B cell (primary cell): Measurements from ENCODE around the gene PROM2. TPM values are rescaled to one million over a fixed set of nuclear protein-coding genes. Genes with fewer than 3 reads are reported as not detected.

Experiments used
- ATAC-seq: fragments of 200-7000 bp; cut with Tn5 transposase; one replicate; pipeline ENCODE4 v1.10.0; 2021; ENCODE audit warnings: low read depth, mild to moderate bottlenecking, moderate number of reproducible peaks, moderate library complexity
- CTCF ChIA-PET: fragments of 350-600 bp; sonication (Branson Sonifier 250); formaldehyde crosslinking; loops from one replicate; lab custom pipeline; 2021; ENCODE audit warnings: antibody characterized with exemption, inconsistent platforms; lab: Charles Lee
- POLR2A ChIA-PET: fragments of 350-600 bp; sonication (Branson Sonifier 250); formaldehyde crosslinking; loops from one replicate; lab custom pipeline; 2021; ENCODE audit warnings: antibody characterized with exemption; lab: Charles Lee
- DNase-seq: peaks from one replicate; pipeline ENCODE4 v3.0.0; 2013
- H2AFZ ChIP-seq: 2 replicates; pipeline ENCODE4 v1.6.1; 2012; ENCODE audit warnings: mild to moderate bottlenecking, low read depth, low read length; ENCODE audit not compliant: insufficient read depth, poor library complexity, severe bottlenecking
- H3K27ac ChIP-seq, 2 donors: 1 replicate in 1 of 2; 2 replicates in 1 of 2; pipeline ENCODE4 v1.5.1; 2012 to 2013; ENCODE audit warnings: low read length in 2 of 2, mild to moderate bottlenecking in 2 of 2, moderate library complexity in 1 of 2
- H3K27me3 ChIP-seq, 4 experiments: fragments of 200-600 bp in 1 of 4; sonication (generic) in 1 of 4; replicated peaks in 1 of 4; 1 replicate in 2 of 4; 2 replicates in 2 of 4; pipeline versions ENCODE4 v1.6.1 to v1.7.0; 2013 to 2016; ENCODE audit warnings: low read length in 3 of 4, mild to moderate bottlenecking in 2 of 4, mixed read lengths in 1 of 4, moderate library complexity in 1 of 4; ENCODE audit not compliant: insufficient read depth in 4 of 4, control insufficient read depth in 3 of 4; ENCODE audit errors: control extremely low read depth in 1 of 4
- H3K36me3 ChIP-seq, 2 experiments: replicated peaks in 1 of 2; 1 replicate in 1 of 2; 2 replicates in 1 of 2; pipeline versions ENCODE4 v1.6.1 to v1.7.1; 2013; ENCODE audit warnings: low read length in 1 of 2; ENCODE audit not compliant: insufficient read depth in 2 of 2, control insufficient read depth in 1 of 2; ENCODE audit errors: control extremely low read depth in 1 of 2, extremely low read depth in 1 of 2
- H3K4me1 ChIP-seq, 2 donors: fragments of 200-600 bp in 1 of 2; sonication (generic) in 1 of 2; 1 replicate in 1 of 2; 2 replicates in 1 of 2; pipeline versions ENCODE4 v1.5.1 to v1.6.1; 2013 to 2017; ENCODE audit warnings: low read length in 2 of 2; ENCODE audit not compliant: control insufficient read depth in 2 of 2, insufficient read depth in 2 of 2
- H3K4me2 ChIP-seq: replicated peaks from 2 replicates; pipeline ENCODE3; 2012; ENCODE audit warnings: mild to moderate bottlenecking, low read depth, low read length; ENCODE audit not compliant: poor library complexity, severe bottlenecking
- H3K4me3 ChIP-seq, 5 experiments: fragments of 200-600 bp in 1 of 5; sonication (generic) in 1 of 5; 1 replicate in 3 of 5; 2 replicates in 2 of 5; pipeline versions ENCODE4 v1.5.1 to v1.7.0; 2011 to 2016; ENCODE audit warnings: low read length in 4 of 5, mild to moderate bottlenecking in 4 of 5, low read depth in 2 of 5, control low read depth in 1 of 5, moderate library complexity in 1 of 5; ENCODE audit not compliant: insufficient read depth in 1 of 5; ENCODE audit errors: control extremely low read depth in 1 of 5, extremely low read depth in 1 of 5
- H3K79me2 ChIP-seq: fragments of 200-600 bp; sonication (generic); one replicate; pipeline ENCODE4 v1.6.0; 2016; ENCODE audit warnings: low read length; ENCODE audit not compliant: control insufficient read depth, insufficient read depth
- H3K9ac ChIP-seq: fragments of 200-600 bp; sonication (generic); 2 replicates; pipeline ENCODE4 v1.6.1; 2017; ENCODE audit warnings: mild to moderate bottlenecking, low read length, moderate library complexity
- H3K9me3 ChIP-seq, 3 donors: one replicate each; pipeline versions ENCODE4 v1.6.1 to v1.7.1; 2013; ENCODE audit warnings: low read length in 2 of 3; ENCODE audit not compliant: control insufficient read depth in 2 of 3, insufficient read depth in 1 of 3; ENCODE audit errors: control extremely low read depth in 1 of 3
- H4K20me1 ChIP-seq: 2 replicates; pipeline ENCODE4 v1.6.0; 2012; ENCODE audit warnings: mild to moderate bottlenecking, low read length; ENCODE audit not compliant: insufficient read depth, control insufficient read depth, poor library complexity, severe bottlenecking
- H3K27ac Mint-ChIP-seq: one replicate; pipeline ENCODE4 v1.8.0; 2021; ENCODE audit warnings: mixed read lengths
- H3K27me3 Mint-ChIP-seq: one replicate; pipeline ENCODE4 v1.8.0; 2021; ENCODE audit warnings: mixed read lengths
- H3K4me1 Mint-ChIP-seq: one replicate; pipeline ENCODE4 v1.8.0; 2021; ENCODE audit warnings: mixed read lengths
- H3K4me3 Mint-ChIP-seq: one replicate; pipeline ENCODE4 v1.8.0; 2021; ENCODE audit warnings: mixed read lengths
- H3K9me3 Mint-ChIP-seq: one replicate; pipeline ENCODE4 v1.8.0; 2022; ENCODE audit warnings: mixed read lengths; ENCODE audit not compliant: insufficient read depth
- EZH2 ChIP-seq: IDR thresholded peaks from 2 replicates; pipeline ENCODE4 v1.6.1; 2012; ENCODE audit warnings: borderline replicate concordance, low read depth, mild to moderate bottlenecking, moderate library complexity, low read length; ENCODE audit not compliant: insufficient read depth, poor library complexity, severe bottlenecking
- WGBS: methylation state at CpG from one replicate; pipeline ENCODE4 v1.1.5; 2013; ENCODE audit warnings: missing lambda C conversion rate; ENCODE audit not compliant: insufficient coverage; 5-methylcytosine and 5-hydroxymethylcytosine counted together
- intact Hi-C: fragments of 100-400 bp; cut with micrococcal nuclease; formaldehyde crosslinking; loops from one replicate; pipeline ENCODE4 v1.10.0; 2022
- polyA plus RNA-seq: library from polyadenylated mRNA; depleted of rRNA; stranded (reverse); fragments of >200 nt; gene quantifications from 2 replicates; pipeline ENCODE4 v1.2.3, GENCODE V29; 2012
- total RNA-seq, 2 donors: library from RNA; stranded (reverse); fragments of 120-200 nt in 1 of 2; gene quantifications; 1 replicate in 1 of 2; 2 replicates in 1 of 2; pipeline versions ENCODE4 v1.2.3 to v1.2.4, GENCODE V29; 2013 to 2022
- TF ChIP-seq, protein P1 (sequence below): fragments of 200-600 bp; IDR thresholded peaks from one replicate; pipeline ENCODE4 v1.8.0; 2022; ENCODE audit warnings: antibody characterized with exemption, mild to moderate bottlenecking

Gene PROM2
- total and polyA plus RNA-seq, 2 donors (not counting 1 experiment from before 2014, with no cell fraction given) = 0.67 to 1.3 TPM

DNA sequence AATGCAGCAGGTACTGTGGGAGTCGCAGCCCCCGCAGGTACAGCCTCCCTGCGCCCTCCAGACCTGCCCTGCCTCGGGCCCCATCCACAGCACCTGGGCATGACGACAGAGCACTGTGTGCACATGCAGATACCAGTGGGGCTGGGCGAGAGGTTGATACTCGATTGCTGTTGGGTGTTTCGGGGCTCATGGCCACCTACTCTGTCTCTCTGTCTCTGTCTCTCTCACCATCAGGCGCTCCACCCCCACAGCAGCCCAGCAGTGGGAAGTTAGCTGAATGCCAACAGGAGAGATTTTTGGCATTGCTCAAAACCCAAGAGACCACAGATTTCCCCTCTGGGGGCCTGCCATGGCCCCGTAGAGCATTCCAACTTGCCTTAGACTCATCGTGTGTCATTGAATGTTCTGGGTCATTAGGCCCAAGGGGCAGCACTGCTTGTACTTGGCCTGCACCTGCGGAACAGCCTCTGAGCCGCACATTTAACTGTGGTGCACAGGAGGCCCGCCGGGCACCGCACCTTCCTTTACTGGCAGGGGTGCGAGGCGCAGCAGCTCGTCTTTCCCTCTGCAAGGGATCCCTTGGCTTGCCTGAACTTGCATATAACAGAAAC lies 41.7 kb downstream of the PROM2 start:
- TF ChIP-seq EZH2 = no peak
- TF ChIP-seq, protein P1, sequence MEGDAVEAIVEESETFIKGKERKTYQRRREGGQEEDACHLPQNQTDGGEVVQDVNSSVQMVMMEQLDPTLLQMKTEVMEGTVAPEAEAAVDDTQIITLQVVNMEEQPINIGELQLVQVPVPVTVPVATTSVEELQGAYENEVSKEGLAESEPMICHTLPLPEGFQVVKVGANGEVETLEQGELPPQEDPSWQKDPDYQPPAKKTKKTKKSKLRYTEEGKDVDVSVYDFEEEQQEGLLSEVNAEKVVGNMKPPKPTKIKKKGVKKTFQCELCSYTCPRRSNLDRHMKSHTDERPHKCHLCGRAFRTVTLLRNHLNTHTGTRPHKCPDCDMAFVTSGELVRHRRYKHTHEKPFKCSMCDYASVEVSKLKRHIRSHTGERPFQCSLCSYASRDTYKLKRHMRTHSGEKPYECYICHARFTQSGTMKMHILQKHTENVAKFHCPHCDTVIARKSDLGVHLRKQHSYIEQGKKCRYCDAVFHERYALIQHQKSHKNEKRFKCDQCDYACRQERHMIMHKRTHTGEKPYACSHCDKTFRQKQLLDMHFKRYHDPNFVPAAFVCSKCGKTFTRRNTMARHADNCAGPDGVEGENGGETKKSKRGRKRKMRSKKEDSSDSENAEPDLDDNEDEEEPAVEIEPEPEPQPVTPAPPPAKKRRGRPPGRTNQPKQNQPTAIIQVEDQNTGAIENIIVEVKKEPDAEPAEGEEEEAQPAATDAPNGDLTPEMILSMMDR = no peak

DNA sequence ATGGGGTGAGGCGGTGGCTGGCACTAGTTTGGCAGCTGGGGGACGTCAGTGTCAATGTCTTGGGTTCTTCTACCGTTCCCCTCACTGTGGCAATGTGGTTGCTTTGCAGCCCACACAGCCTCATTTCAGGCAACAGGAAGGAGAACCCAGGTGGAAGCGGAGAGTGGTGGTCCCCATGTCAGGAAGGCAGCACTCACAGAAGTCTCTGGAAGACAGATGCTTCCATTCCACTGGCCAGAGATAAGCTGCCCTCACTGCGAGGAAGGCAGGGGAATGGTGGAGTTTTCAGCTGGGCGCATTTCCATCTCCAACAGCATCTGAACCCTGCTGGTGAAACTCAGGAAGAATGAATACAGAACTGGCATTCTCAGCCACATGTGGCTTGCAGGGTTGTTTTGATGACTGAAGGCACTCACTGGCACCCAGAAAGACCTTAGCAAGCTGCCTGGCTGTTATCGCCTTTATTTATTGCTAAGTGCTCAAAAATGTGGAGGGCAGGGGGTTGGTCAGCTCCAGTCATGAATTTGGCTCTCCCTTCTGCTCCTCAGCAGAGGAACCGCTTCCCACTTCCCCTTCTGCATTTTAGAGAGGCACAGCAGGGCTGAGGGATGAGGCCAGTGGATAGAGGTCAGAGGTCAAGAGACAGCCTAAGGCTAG lies 42.3 kb downstream of the PROM2 start:
- Mint-ChIP-seq H3K4me3 (no peak overlapping the region), H3K27ac (no peak overlapping the region), H3K27me3 (peaks cover 2% of the 10 kb centered on the region), H3K4me1 (no peaks in the 10 kb centered on the region), H3K9me3 (no peaks in the 10 kb centered on the region)
- intact Hi-C loops = no loop called here
- ATAC-seq = no peak
- H3K4me2 ChIP-seq = no peak overlapping the region
- 56% methylated on average over 3 of the region's 8 CpGs for WGBS
- no peaks in the 10 kb centered on the region for H3K27me3 ChIP-seq
- no peaks in the 10 kb centered on the region for H3K79me2 ChIP-seq
- H3K4me3 ChIP-seq = no peak overlapping the region
- no peak for TF ChIP-seq EZH2
- TF ChIP-seq, protein P1 = no peak
- ChIA-PET CTCF (no interaction called here), POLR2A (no interaction called here)
- H3K27ac ChIP-seq = no peak overlapping the region
- H3K36me3 ChIP-seq = no peaks in the 10 kb centered on the region
- H4K20me1 ChIP-seq = no peaks in the 10 kb centered on the region
- no peak overlapping the region for H3K9ac ChIP-seq
- no peak for DNase-seq
- H2AFZ ChIP-seq = no peak overlapping the region
- H3K9me3 ChIP-seq = no peaks in the 10 kb centered on the region
- H3K4me1 ChIP-seq = no peaks in the 10 kb centered on the region

More for the DNA sequence above, 41.7 kb downstream of the PROM2 start:
- POLR2A ChIA-PET = no interaction called here
- Histone ChIP-seq H3K4me3 (no peak overlapping the region), H3K4me2 (no peak overlapping the region), H3K4me1 (no peaks in the 10 kb centered on the region), H4K20me1 (no peaks in the 10 kb centered on the region), H2AFZ (no peak overlapping the region), H3K27ac (no peak overlapping the region), H3K79me2 (no peaks in the 10 kb centered on the region), H3K9me3 (no peaks in the 10 kb centered on the region), H3K36me3 (no peaks in the 10 kb centered on the region), H3K9ac (no peak overlapping the region), H3K27me3 (no peaks in the 10 kb centered on the region)
- H3K4me3 Mint-ChIP-seq = no peak overlapping the region
- H3K9me3 Mint-ChIP-seq = no peaks in the 10 kb centered on the region
- no peak overlapping the region for H3K27ac Mint-ChIP-seq
- CTCF ChIA-PET = no interaction called here
- no peaks in the 10 kb centered on the region for H3K4me1 Mint-ChIP-seq
- peaks cover 2% of the 10 kb centered on the region for H3K27me3 Mint-ChIP-seq
- intact Hi-C loops = no loop called here
- DNase-seq = no peak
- no peak for ATAC-seq
- 83% methylated on average over 17 of the region's 19 CpGs for WGBS
